Measurements from ENCODE around the gene EZH2.

Gene EZH2

DNA sequence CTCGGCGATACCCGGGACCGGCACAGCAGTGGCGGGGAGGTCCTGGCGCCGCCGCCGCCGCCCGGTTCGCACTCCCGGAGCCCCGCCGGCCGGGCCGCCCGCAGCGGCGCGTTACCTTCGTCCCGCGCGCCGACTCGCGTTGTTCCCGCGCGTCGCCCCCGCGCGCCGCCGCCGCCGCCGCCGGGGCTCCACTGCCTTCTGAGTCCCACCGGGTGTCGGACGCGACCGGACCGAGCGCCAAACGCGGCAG is at the start of gene EZH2:
Gene EZH2 (minus strand): TSS at position 243 of the 250 bp plus-strand sequence. CDS start 36,993 bp downstream, outside the sequence.
- no peak for DNase-seq

DNA sequence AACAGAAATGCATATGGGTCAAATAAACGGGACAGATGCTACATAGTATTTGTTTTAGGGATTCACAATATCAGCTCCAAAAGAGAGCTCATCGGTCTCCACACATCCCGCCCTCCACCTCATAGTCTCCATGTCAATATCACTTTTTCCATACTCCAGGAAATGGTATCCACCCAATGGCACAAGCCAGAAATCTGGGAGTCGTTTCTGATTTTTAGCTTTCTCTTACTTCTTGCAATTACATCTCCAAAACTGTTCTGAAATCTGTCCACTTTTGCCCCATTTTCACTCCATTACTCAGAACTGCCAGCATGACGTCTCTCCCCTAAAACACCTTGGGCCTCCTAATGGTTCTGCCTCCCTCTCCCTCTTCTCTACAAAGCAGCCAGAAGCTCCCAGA is 47.4 kb upstream of the EZH2 start:
- DNase-seq: no peak

DNA sequence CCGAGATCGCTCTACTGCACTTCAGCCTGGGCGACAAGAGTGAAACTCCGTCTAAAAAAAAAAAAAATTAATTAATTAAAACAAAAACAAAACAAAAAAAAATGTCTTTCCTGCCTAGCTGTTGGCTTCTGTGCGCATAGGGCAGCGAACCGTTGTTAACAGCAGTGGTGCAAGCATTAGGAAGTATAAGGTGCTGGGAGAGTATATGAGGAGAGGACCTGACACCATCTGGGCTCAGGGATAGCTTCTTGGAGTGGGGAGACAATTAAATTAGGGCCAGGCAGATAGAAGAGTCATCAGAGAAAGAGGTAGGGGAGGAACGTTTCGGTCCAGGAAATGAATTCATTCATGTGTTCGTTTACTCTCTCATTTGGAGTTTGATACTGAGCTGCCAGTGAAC is 46.2 kb upstream of the EZH2 start:
- no peak for DNase-seq

DNA sequence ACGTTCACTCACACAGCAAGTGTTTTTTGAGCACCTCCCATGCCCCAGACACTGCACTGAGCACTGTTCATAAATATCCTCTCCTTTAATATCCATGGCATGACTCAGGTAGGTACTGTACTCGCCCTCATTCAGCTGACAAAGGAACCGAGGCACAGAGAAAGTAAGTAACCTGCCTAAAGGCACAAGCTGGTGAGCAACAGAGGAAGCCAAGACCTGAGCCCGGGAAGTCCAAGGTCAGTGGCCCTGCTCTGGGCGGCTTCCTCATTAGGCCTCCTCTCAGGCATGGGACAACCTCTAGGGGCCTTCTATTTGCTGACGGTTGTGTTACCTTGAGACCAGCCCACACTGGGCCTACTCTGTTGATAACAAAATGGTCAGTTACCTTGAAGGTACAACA is 45.1 kb upstream of the EZH2 start:
- DNase-seq: no peak

DNA sequence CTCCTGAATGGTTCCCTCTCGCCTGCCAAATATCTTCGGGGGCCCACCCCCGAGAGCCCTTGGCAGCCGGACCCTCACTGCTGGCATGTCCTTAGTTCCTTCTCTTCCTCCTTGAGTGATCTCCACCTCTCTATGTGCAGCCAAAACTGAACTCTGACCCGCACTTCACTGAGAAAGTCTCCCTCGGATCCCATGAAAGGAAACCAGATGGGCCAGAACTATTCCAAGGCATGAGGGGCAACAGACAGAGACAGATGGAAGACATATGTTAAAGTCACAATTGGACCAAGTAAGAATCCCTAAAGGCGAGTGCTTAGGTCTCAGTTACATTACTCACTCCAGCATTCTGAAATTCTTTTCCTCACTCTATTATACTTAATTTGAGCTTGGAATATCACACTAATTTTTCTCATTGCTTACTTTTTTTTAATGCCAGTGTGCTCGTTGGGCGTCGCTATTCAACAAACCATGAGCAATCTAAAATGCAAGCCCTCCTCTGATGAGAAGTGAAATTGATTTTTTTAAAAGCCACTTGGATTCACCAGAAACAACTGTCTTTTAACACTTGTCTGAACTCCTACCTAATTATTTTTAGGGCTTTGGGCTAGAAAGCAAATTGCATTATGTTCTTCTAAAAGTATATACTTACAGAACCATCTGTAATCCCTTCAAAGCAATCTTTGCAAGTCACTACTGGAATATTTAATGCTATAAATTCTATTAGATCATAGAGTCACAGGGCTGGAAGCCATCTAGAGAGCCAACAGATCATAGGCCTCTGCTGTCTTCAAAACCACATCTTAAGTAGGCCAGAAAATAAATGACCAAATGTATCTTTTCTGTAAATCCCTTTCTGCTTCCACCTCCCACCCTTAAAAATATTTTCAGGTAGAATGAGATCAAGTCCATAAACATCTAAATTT is 43.3 kb upstream of the EZH2 start:
- DNase-seq: no peak

DNA sequence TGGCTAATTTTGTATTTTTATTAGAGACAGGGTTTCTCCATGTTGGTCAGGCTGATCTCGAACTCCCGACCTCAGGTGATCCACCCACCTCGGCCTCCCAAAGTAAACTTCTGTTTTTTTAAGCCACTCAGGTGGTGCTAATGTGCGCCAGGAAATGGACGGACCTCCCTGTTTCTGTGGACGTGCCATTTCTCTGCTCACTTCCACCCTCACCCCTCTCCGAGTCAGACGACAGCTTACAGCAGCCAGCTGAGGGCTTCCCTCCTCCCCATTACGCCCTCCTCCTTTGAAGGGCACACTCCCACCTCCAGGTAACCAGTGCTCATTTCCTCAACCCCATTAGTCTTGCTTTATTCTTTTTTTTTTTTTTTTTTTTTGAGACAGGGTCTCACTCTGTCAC is 41.7 kb upstream of the EZH2 start:
- no peak for DNase-seq

DNA sequence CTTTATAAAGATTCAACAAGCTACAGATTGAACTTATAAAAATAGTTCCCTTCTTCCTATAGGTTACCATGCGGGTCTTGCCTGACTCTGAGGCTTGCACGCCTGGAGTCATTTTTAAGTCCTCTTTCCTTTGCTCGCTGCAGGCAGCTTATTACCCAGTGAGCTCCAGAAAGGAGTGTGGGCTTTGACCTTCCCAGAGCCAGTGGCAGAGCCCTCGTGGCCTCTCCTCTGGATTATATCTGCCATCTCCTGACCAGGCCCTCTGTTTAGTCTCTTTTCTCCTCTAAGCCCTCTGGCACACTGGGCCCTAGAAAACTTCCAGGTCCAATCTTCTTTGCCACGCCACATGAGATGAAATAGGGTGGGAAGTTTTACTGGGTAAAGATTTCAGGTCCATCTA is 39.9 kb upstream of the EZH2 start:
- no peak for DNase-seq

DNA sequence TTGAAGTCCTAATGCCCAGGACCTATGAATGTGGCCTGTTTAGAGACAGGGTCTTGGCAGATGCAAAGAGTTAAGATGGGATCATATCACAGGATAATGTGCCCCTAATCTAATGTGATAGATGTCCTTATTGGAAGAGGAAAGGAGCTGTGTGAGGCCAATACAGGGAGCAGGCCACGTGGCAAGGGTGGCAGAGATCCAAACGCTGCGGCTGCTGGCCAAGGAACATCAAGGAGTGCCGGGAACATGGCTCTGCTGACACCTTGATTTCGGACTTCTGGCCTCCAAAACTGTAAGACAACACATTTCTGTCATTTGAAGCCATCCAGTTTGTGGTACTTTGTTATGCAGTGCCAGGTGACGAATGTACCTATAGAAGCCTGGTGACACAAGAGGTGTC is 37.7 kb upstream of the EZH2 start:
- no peak for DNase-seq

DNA sequence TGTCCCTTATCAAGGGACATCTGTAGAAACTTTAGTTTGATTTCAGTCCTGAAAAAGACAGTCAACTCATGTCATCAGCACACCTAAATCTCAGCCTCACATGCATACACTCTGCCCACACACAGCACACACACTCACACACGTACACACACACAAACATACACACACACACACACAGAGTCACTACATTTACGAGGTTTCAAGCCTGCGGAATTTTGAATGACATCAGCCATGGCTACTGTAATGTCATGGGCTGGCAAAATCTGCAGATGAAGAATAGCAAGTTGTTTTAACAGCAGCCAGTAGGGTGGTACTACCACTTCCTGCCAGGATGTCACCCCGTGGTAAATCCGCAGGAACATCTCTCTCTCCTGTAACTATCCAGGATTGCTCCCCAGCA is 37.1 kb upstream of the EZH2 start:
- no peak for DNase-seq

DNA sequence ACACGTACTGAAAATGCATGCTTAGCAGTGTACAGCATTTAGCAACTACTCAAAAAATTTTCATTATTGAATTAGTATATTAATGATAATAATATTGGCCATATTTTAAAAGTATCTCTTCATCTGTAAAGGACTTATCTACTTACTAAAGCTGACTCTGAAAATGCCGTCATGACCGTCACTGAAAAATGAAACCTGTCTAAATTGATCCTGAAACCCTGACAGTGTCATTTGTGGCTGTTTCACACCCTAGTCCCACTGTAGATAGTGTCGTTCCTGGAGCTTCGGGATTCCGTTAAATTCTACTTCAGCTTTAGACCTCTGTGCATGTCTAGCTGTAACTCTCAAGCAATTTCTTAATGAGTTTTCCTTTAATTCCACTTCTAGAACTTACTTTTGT is 35.8 kb upstream of the EZH2 start:
- no peak for DNase-seq

DNA sequence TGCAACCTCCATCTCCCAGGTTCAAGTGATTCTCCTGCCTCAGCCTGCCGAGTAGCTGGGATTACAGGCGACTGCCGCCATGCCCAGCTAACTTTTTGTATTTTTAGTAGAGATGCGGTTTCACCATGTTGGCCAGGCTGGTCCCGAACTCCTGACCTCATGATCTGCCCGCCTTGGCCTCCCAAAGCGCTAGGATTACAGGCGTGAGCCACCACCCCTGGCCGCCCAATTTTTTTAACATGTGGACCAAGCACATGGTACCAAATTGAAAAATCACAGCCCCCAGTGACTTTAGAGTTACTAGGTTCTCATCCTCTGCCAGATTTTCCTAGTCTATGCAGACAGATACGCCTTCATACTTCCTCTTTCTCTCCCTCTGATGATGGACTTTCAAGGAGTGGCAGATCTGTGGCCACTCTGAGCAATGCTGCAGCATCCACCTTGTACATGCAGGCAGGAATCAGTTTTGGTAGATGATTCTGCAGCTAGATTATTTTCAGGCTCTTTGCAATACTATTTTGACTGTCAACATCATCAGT is 34.0 kb upstream of the EZH2 start:
- DNase-seq: no peak

DNA sequence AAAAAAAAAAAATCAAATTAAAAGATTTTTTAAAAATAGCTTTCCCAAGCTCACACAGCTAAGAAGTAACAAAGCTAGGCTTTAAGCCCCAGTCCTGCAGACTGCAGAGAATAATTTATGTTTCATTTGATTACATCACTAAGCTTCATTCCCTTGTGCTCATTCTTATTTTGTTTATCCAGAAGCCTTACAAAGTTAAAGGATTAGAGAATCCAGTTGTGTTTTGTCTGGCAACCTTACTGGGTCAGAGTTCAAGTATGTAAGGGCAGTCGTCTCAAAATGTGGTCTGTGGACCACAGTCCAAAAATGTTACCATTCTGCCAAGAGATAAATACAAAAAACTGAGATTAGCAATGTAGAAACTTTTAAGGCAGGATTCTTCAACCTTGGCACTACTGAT is 32.1 kb upstream of the EZH2 start:
- DNase-seq: no peak

DNA sequence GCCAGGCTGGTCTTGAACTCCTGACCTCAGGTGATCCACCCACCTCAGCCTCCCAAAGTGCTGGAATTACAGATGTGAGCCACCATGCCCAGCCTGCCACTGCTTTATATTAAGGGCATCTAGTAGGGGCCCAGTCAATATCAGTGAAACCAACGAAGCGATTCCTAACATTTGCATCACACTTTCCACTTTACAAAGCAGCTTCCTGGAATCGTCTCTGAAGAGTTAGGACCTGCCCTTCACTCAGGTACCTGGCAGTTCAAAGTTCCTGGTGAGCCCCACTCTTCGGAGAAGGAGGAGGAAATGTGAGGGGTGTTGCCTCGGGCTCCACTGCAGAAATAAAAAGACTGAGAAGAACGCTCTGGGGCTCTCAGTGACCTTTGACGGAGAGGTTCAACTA is 31.1 kb upstream of the EZH2 start:
- DNase-seq: no peak

DNA sequence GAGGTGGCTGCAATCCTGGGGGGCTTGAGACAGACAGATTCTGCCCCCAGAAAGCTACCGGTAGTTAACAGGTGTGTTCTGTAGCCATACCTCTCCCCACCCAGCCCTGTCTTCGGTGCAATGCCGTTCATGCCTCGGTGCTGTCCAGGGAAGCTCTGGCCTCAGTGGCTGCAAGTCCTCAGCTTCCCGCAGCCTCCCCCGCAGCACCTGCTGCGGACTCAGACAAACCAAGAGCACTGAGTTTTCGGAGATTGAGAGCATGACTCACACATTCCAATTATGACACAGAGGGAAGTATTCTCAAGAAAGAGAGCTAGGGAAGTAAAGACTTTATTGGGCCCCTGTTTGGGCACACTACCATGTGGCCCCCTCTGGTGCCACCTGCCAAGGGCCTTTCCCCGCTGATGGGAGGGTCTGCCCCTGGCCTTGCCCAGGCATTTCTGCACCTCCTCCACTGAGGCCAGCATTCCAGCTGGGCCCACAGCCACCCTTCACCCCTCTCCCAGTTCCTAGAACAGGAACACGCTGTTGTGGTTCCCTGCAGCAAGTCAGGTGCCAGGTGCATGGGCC is 30.2 kb upstream of the EZH2 start:
- no peak for DNase-seq

DNA sequence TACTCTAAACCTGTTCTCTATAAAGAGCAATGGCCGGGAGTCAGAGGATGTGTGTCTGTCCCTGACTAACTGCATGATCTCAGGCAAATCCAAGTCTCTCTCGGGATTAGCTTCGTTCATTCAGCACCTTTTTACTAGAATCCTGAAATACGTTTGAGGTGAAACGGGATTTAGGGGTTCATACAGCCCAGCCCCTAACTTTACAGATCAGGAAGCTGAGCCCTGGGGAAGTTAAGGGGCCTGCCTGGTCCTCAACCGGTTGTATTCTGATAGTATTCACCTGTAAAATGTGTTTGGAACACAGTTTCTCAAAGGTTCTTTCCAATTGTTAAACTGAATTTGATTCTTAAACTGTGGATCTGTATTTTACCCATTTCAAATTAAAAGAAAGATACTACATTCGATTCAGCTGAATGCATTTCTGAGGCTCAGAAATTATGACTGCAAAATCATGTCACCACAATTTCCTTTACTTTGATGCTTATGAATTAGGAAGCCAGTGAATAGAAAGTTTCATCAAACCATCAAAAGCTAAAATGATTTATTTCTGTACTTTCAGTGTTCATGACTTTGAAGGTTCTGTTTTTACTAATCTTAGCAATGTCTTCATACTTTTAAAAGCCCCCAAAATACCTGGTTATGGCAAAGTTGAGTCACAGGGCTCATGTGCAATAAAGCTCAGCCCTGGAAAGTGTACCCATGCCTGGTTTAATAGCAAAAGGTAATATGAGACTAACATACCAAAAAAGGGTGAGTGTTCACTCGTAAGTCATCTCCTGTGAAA is 28.9 kb upstream of the EZH2 start:
- no peak for DNase-seq

DNA sequence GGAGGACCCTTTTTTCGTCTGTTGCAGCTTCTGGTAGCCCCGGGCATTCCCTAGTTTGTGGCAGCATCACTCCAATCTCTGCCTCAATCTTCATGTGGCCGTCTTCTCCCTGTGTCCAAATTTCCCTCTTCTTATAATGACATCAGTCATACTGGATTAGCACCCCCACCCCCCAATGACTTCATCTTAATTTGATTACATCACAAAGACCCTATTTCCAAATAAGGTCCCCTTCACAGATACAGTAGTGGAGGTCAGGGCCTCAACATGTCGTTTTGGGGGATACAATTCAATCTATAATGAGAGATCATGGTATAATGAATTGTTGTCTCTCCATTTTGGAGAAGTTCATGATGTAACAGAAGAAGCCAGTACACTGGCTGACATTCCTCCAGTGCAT is 28.1 kb upstream of the EZH2 start:
- no peak for DNase-seq

DNA sequence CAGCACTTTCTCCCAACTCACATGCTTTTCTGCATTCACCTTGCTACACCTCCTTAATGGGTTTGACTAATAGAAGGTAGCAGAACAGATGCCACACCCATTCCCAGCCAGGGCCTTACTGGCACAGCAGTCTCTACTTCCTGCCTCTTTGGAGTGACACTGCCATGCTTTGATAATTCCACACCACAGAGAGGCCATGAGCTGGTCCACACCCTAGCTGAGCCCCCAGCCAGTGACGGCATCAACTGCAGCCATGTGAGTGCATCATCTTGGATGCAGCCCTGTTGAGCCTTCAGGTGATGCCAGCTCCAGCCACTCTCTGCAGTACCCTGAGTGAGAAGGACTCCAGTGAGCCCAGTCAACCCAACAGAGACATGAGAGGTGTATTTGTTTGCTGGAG is 27.5 kb upstream of the EZH2 start:
- no peak for DNase-seq

DNA sequence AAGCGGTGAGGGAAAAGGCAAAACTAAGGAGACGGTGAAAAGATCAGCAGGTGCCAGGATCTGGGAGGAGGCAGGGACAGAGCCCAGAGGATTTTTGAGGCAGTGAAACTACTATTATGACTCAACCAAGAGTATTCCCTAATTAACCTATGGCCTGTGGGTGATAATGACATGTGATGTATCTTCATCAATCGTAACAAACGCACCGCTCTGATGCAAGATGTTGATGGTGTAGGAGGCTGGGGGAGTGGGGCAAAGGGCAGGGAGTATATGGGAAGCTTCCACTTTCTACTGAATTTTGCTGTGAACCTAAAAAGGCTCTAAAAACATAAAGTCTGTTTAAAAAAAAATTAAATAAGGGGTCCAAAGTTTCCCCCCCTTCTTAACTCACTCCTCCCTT is 25.5 kb upstream of the EZH2 start:
- DNase-seq: no peak

DNA sequence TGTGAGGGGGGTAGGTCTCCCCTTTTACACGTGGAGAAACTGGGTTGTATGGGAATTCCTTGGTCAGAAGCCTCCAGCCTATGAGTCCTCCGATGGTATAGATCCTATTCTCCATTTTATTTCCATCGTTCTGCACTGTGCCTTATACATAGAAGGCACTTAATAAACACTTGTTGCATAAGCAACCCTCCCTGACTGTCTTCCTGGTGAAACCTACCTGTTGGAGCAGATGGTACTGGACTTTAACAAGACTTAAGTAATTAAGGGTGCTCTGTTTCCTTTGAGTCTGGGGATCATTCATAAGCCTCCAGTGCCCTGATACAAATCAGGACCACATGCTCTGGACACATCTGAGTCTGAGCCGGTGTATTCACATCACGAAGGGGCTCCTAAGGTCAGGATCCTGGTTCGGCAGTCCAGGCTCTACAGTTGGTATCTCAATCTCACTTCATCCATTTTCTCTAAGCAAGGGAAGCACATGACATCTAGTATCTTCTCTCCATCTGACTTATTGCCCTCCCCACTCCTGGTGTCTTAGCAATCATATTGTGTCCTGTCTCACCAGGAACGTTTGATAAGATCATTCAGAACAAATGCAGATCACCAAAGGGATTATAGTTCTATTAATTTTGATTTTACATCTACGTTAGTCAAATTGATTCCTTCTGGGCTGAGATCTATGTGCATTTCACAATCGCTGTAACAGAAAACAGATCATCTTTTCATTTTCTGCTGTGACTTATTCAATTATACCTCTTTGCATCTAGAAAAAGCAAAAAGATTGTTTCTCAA is 22.8 kb upstream of the EZH2 start:
- no peak for DNase-seq

DNA sequence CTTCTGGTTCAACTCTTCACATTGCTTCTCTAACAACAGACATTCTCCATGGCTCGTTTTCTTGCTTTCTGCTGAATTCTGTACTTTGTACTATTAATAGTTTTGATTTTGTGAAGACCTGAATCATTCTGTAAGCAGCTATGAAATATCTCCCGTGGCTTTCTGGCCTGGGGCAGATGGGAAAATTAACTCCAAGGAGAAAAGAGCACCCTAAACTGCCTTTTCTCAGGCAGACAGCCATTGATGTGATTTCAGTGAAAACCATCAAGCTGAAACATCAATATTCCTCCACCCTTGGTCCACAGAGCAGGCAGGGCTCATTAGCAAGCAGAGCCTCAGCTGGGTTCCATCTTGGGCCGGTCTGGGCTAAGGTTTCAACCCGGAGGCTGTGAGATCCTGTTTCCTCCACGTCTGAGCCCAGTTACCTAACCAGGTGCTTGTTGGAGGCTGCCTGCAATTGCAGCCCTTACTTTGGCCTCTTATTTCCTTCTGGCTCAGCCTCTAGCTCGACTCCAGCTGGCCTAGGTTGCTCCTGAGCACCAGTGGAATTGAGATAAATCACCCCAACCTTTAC is 21.1 kb upstream of the EZH2 start:
- DNase-seq: no peak

DNA sequence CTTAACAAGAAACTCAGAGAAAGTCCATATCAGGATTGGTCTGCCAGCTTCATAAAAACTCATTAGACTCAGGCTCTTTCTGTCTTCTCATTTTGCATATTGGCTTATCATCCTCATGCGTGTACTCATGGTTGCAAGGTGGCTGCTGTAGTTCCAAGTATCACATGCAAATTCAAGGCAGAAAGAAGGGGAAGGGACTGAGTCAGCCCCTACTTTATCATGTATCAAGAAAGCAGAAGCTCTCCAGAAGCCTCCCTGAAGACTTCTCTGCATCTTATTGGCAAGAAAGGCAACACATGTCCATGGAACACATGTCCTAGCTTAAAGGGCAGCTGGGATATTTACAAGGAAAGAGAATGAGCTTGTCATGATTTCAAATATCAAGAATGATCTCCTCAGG is 19.4 kb upstream of the EZH2 start:
- no peak for DNase-seq

DNA sequence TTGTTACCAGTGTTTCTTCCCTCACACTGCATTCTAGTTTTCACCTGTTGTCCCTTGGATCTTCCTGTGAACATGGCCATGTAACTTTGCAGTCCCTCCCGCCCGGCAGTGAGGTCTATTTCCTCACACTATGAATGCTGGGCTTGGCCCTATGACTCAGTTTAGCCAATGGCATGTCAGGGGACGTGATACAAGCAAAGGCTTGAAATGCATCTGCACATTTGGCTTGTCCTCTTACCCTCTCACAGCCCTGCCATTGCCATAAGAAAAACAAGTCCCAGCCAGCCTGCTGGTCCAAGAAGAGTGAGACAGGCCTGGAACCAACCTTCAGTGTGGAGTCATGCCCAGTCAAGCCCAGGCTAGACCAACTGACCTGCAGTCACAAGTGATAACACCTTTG is 17.1 kb upstream of the EZH2 start:
- no peak for DNase-seq
